VCaP (cell line): ENCODE measurements around the gene PSMA7.

Experiments used
- H3K27ac ChIP-seq: fragments of 450-650 bp; 2 replicates; pipeline ENCODE4 v1.5.1; 2017
- CTCF ChIP-seq: fragments of 450-650 bp; conservative IDR thresholded peaks from 2 replicates; pipeline ENCODE4 v1.5.1; 2017; ENCODE audit warnings: mild to moderate bottlenecking, moderate library complexity

PSMA7 gene

GRCh38 chr20:62138204-62138543, 5.0 kb downstream of the PSMA7 start:
- peak overlapping the region; percentile 24 for H3K27ac ChIP-seq
- TF ChIP-seq CTCF: no peak

GRCh38 chr20:62137478-62138203, 5.6 kb downstream of the PSMA7 start:
- no peak for TF ChIP-seq CTCF
- H3K27ac ChIP-seq: peak overlapping the region; percentile 24

GRCh38 chr20:62137092-62137384, 6.2 kb downstream of the PSMA7 start:
- peak overlapping the region; percentile 24; the same call in 1 of the 2 replicates for H3K27ac ChIP-seq
- no peak; the same call in none of the 2 replicates for TF ChIP-seq CTCF

- peak; percentile 97 for TF ChIP-seq CTCF
- H3K27ac ChIP-seq: no peak overlapping the region; the same call in 1 of the 2 replicates
Measured at GRCh38 chr20:62136283-62137091, 6.7 kb downstream of the PSMA7 start.

GRCh38 chr20:62135573-62136266, 7.5 kb downstream of the PSMA7 start:
- no peak for TF ChIP-seq CTCF
- peak overlapping the region; percentile 21; the same call in 1 of the 2 replicates for H3K27ac ChIP-seq

GRCh38 chr20:62134735-62135231, 8.4 kb downstream of the PSMA7 start:
- H3K27ac ChIP-seq: peak overlapping the region; percentile 21

More at GRCh38 chr20:62134735-62135231, 8.4 kb downstream of the PSMA7 start:
- TF ChIP-seq CTCF: no peak
